Heart right ventricle (tissue), 16 donors: ENCODE measurements around the gene KIF1A. TPM values are rescaled to one million over a fixed set of nuclear protein-coding genes. Genes with fewer than 3 reads are reported as not detected.

Source experiments
- ATAC-seq, 8 donors: fragments of 200-7000 bp; cut with Tn5 transposase; one replicate each; pipeline ENCODE4 v1.9.1; 2020; ENCODE audit warnings: mild to moderate bottlenecking in 8 of 8, moderate library complexity in 8 of 8, moderate number of reproducible peaks in 1 of 8
- DNase-seq, 2 donors: peaks; one replicate each; pipeline ENCODE4 v3.0.0-alpha.2; 2020
- H3K27ac ChIP-seq, 10 donors: fragments of 200-600 bp; sonication (generic) in 2 of 10; one replicate each; pipeline versions ENCODE4 v1.5.0 to v1.8.0; 2020 to 2022; ENCODE audit warnings: mild to moderate bottlenecking in 3 of 10
- H3K27me3 ChIP-seq, 7 donors: fragments of 200-600 bp; one replicate each; pipeline ENCODE4 v1.8.0; 2021 to 2022; ENCODE audit warnings: mild to moderate bottlenecking in 2 of 7
- H3K36me3 ChIP-seq, 9 donors: fragments of 200-600 bp; sonication (generic) in 1 of 9; one replicate each; pipeline versions ENCODE4 v1.5.0 to v1.8.0; 2020 to 2022; ENCODE audit warnings: mild to moderate bottlenecking in 2 of 9
- H3K4me1 ChIP-seq, 9 donors: fragments of 200-600 bp; sonication (generic) in 1 of 9; one replicate each; pipeline versions ENCODE4 v1.5.0 to v1.8.0; 2020 to 2022; ENCODE audit warnings: mild to moderate bottlenecking in 4 of 9
- H3K4me3 ChIP-seq, 10 donors: fragments of 200-600 bp; sonication (generic) in 2 of 10; one replicate each; pipeline versions ENCODE4 v1.5.0 to v1.8.0; 2020 to 2022; ENCODE audit warnings: mild to moderate bottlenecking in 7 of 10, moderate library complexity in 2 of 10
- H3K9me3 ChIP-seq, 11 donors: fragments of 200-600 bp in 10 of 11; sonication (generic) in 2 of 11; one replicate each; pipeline versions ENCODE4 v1.5.0 to v1.8.0; 2013 to 2022; ENCODE audit warnings: mild to moderate bottlenecking in 2 of 11, control low read depth in 1 of 11, moderate library complexity in 1 of 11
- CTCF ChIP-seq, 9 donors: fragments of 200-600 bp; sonication (generic) in 2 of 9; IDR thresholded peaks; one replicate each; pipeline versions ENCODE4 v1.5.0 to v1.8.0; 2021 to 2022; ENCODE audit warnings: antibody characterized with exemption in 9 of 9, mild to moderate bottlenecking in 5 of 9, moderate library complexity in 1 of 9
- WGBS, 2 donors: extraction: QIAGEN DNeasy Blood & Tissue Kit; methylation state at CpG; one replicate each; pipeline ENCODE4 v1.1.7; 2013; ENCODE audit warnings: inconsistent platforms in 1 of 2; 5-methylcytosine and 5-hydroxymethylcytosine counted together
- intact Hi-C, 10 donors: fragments of 100-400 bp; cut with DNase I; formaldehyde crosslinking; loops; one replicate each; pipeline versions ENCODE4 v1.11.1 to v1.14.2; 2022
- polyA plus RNA-seq, 2 donors: library from polyadenylated mRNA; stranded (reverse); fragments of 200-250 nt; gene quantifications; one replicate each; pipeline ENCODE4 v1.2.3, GENCODE V29; 2013
- total RNA-seq, 10 donors: library from RNA; stranded (reverse); fragmentation: NEBNext Ultra II Directional in 3 of 10; extraction: Animal tissue kit (Norgen Biotek cat#: 25700) in 3 of 10; gene quantifications; one replicate each; pipeline versions ENCODE4 v1.2.1 to v1.2.4, GENCODE V29; 2021 to 2023
- donor health status: Arrhythmogenic right ventricular cardiomyopathy.
- donor health status: ischemic (EF 13 %, LVEDD 7.1; RV severe dilation, severe dysfunction).
- donor health status: healthy with polysubstance abuse.
- donor health status: DM: no; HTN: yes; CAD: no.
- donor health status: DM: no; HTN: no; CAD: no.
- donor health status: ischemic (EF 25% LVEDD 6.9; RV normal size, moderate dysfunction).
- donor health status: ischemic (EF 25% LVEDD 5.7; RV mildly dilated, moderate dysfunction).
- donor health status: healthy.
- donor health status: DM: yes; HTN: yes; CAD: no.
- donor health status: Ischemic cardiomyopathy.
- donor health status: ischemic (EF 35%, LVEDD 5.7; RV mildly dilated, moderate dysfunction).
- donor health status: nonischemic (EF 11% LVEDD 7.7; RV severe dilation, severe dysfunction).
- donor health status: DM: yes; HTN: yes; CAD: no.
- donor health status: PGD.
- donor health status: ischemic (EF 29% LVEDD 5.4; RV normal size, mild dysfunction).
- donor health status: nonischemic (EF 23%, LVEDD 6.1; RV moderate dilation, normal function).

KIF1A gene
- total and polyA plus RNA-seq, 12 donors = 0.37 to 21.4 (median 1.4) TPM

GRCh38 chr2:240812721-240813120 lies 7.3 kb downstream of the KIF1A start:
- Histone ChIP-seq H3K27ac (no peak overlapping the region), H3K4me3 (no peak overlapping the region), H3K27me3 (peaks cover 0 to 26% (median 4%) of the 10 kb centered on the region in 7 donors), H3K4me1 (no peaks in the 10 kb centered on the region), H3K9me3 (peaks cover 0 to 18% (median 0%) of the 10 kb centered on the region in 11 donors), H3K36me3 (no peaks in the 10 kb centered on the region)
- DNase-seq = no peak
- no peak for ATAC-seq
- no peak for TF ChIP-seq CTCF (IDR thresholded peaks at IDR 0.05)
- intact Hi-C loops = no loop called here
- 87 to 89% methylated on average over 20 of the region's 20 CpGs for WGBS, 2 donors

DNA sequence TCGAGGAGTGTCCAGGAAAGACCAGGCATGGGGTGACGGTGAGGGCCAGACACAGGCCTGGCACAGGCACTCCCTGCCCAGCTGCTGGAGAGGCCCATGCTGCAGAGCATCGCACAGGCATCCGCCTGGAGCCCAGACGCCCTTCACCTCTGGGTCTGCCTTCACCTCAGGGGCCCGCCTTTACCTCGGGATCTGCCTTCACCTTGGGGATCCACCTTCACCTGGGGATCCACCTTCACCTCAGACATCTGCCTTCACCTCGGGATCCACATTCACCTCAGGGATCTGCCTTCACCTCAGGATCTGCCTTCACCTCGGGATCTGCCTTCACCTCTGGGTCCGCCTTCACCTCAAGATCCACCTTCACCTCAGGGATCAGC lies 7.7 kb downstream of the KIF1A start:
- Histone ChIP-seq H3K36me3 (no peaks in the 10 kb centered on the region), H3K9me3 (peaks cover 0 to 18% (median 0%) of the 10 kb centered on the region in 11 donors), H3K4me3 (no peak overlapping the region), H3K4me1 (no peaks in the 10 kb centered on the region), H3K27ac (no peak overlapping the region), H3K27me3 (peaks cover 0 to 22% (median 0%) of the 10 kb centered on the region in 7 donors)
- TF ChIP-seq CTCF (IDR thresholded peaks at IDR 0.05) = no peak
- DNase-seq = no peak
- 97% methylated on average over 10 of the region's 10 CpGs for WGBS, 2 donors
- intact Hi-C loops = no loop called here
- ATAC-seq = no peak

- Histone ChIP-seq H3K36me3 (no peaks in the 10 kb centered on the region), H3K27ac (no peak overlapping the region), H3K27me3 (peaks cover 0 to 15% (median 2%) of the 10 kb centered on the region in 7 donors), H3K9me3 (peaks cover 0 to 18% (median 0%) of the 10 kb centered on the region in 11 donors), H3K4me1 (no peaks in the 10 kb centered on the region), H3K4me3 (no peak overlapping the region)
- no peak for DNase-seq
- intact Hi-C loops = no loop called here
- WGBS, 2 donors = 91 to 92% methylated on average over 17 of the region's 17 CpGs
- TF ChIP-seq CTCF (IDR thresholded peaks at IDR 0.05) = no peak
- no peak for ATAC-seq
These were observed 8.4 kb downstream of the KIF1A start for GRCh38 chr2:240811346-240812300.

DNA sequence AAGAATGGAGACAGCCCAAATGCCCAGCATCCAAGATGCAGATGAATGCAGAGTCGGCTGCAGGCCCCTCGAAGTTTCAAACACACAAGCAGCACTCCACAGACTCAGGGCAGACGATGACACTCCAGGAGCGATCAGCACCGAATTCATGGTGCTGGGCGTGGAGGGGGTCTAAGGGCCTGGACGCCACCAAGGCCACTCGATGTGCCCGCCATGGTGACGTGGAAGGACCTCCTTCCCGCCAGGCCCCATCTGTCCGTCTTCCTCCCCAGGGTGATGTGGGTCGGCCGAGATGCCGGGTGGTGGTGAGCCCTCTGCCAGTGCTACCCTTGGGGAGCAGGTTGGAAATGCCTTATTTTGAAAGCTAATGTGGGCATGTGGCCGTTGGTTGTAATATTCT lies 9.4 kb downstream of the KIF1A start:
- Histone ChIP-seq H3K4me1 (no peaks in the 10 kb centered on the region), H3K4me3 (no peak overlapping the region), H3K27me3 (peaks cover 0 to 18% (median 10%) of the 10 kb centered on the region in 7 donors), H3K27ac (no peak overlapping the region), H3K36me3 (no peaks in the 10 kb centered on the region), H3K9me3 (peaks cover 0 to 24% (median 4%) of the 10 kb centered on the region in 11 donors)
- ATAC-seq (no peak), DNase-seq (no peak)
- WGBS, 2 donors = 91 to 93% methylated on average over 16 of the region's 16 CpGs
- intact Hi-C loops = no loop called here
- TF ChIP-seq CTCF (IDR thresholded peaks at IDR 0.05) = no peak
